ENCODE measurements around the gene SELENOH. TPM values are rescaled to one million over a fixed set of nuclear protein-coding genes. Genes with fewer than 3 reads are reported as not detected.
A peak's percentile ranks its signal among the peaks of the same experiment; 100 is the strongest.

The SELENOH gene
- total and polyA plus RNA-seq, 7 donors = 67.0 to 120 (median 87.1) TPM

- no peak for TF ChIP-seq CTCF (IDR thresholded peaks at IDR 0.05)
- ATAC-seq (peak in 2 of 4 donors; percentile 49 to 51), DNase-seq (no peak)
- peaks cover 20% of the 10 kb centered on the region for H3K4me1 ChIP-seq
- peaks cover 12 to 70% of the 10 kb centered on the region in 2 donors for H3K36me3 ChIP-seq (ENCODE audit: insufficient read depth in 1 of 2, low read depth in 1 of 2)
- peak overlapping the region; percentile 33 for H3K4me3 ChIP-seq
- peak overlapping the region; percentile 42 for H3K27ac ChIP-seq
- H3K9me3 ChIP-seq = no peaks in the 10 kb centered on the region
- intact Hi-C loops (cut with DNase I) = loop anchor here in 1 of 2 donors (10.0 kb wide), 1 partner anchor 48 kb away; the partner anchor contains the start of gene SELENOH
- no peaks in the 10 kb centered on the region for H3K27me3 ChIP-seq (ENCODE audit: insufficient read depth in 3 of 3, low read length in 2 of 3)
Observed at GRCh38 chr11:57792870-57793269, 51.6 kb downstream of the SELENOH start.

Other genes with a start within 250 kb of the SELENOH start
- gene SLC43A1, start 225.8 kb upstream of the SELENOH start, total RNA-seq = 10 to 100 TPM in 1 of 4 donors, 1 to 10 TPM in 3; 4.1 to 15.3 (median 7.1) TPM
- 10 to 100 TPM in 1 of 3 donors, 1 to 10 TPM in 2; 3.5 to 13.7 (median 7.5) TPM for gene SLC43A1, start 225.8 kb upstream of the SELENOH start, polyA plus RNA-seq
- 10 to 100 TPM; 55.0 to 90.0 (median 73.0) TPM for gene TIMM10, start 210.7 kb upstream of the SELENOH start, total RNA-seq
- gene TIMM10, start 210.7 kb upstream of the SELENOH start, polyA plus RNA-seq = 100 to 1,000 TPM in 2 of 3 donors, 10 to 100 TPM in 1; 97.7 to 149 (median 112) TPM
- 100 to 1,000 TPM in 1 of 4 donors, 10 to 100 TPM in 2, 1 to 10 TPM in 1; 7.6 to 118 (median 36.9) TPM for gene SMTNL1, start 203.9 kb upstream of the SELENOH start, total RNA-seq
- gene SMTNL1, start 203.9 kb upstream of the SELENOH start, polyA plus RNA-seq = 10 to 100 TPM in 2 of 3 donors, 1 to 10 TPM in 1; 6.7 to 19.7 (median 14.9) TPM
- 10 to 100 TPM in 3 of 4 donors, 1 to 10 TPM in 1; 6.8 to 24.7 (median 12.3) TPM for gene UBE2L6, start 173.8 kb upstream of the SELENOH start, total RNA-seq
- 1 to 10 TPM; 5.3 to 9.9 (median 9.1) TPM for gene UBE2L6, start 173.8 kb upstream of the SELENOH start, polyA plus RNA-seq
- 10 to 100 TPM; 65.1 to 97.3 (median 71.2) TPM for gene SERPING1, start 143.8 kb upstream of the SELENOH start, total RNA-seq
- gene SERPING1, start 143.8 kb upstream of the SELENOH start, polyA plus RNA-seq = 10 to 100 TPM; 42.6 to 77.2 (median 62.3) TPM
- gene YPEL4, start 91.6 kb upstream of the SELENOH start, total RNA-seq = under 1 TPM in 3 of 4 donors, not detected in 1; 0.21 to 0.90 (median 0.59) TPM
- under 1 TPM; 0.08 to 0.18 (median 0.11) TPM for gene YPEL4, start 91.6 kb upstream of the SELENOH start, polyA plus RNA-seq
- 10 to 100 TPM in 2 of 4 donors, 1 to 10 TPM in 2; 6.8 to 11.6 (median 9.2) TPM for gene CLP1, start 83.7 kb upstream of the SELENOH start, total RNA-seq
- 10 to 100 TPM in 2 of 3 donors, 1 to 10 TPM in 1; 9.6 to 16.9 (median 14.3) TPM for gene CLP1, start 83.7 kb upstream of the SELENOH start, polyA plus RNA-seq
- gene ZDHHC5, start 73.4 kb upstream of the SELENOH start, total RNA-seq = 10 to 100 TPM; 35.2 to 63.5 (median 53.3) TPM
- gene ZDHHC5, start 73.4 kb upstream of the SELENOH start, polyA plus RNA-seq = 10 to 100 TPM; 32.4 to 63.6 (median 58.0) TPM
- 10 to 100 TPM in 1 of 4 donors, 1 to 10 TPM in 3; 6.7 to 10.3 (median 7.4) TPM for gene MED19, start 29.3 kb upstream of the SELENOH start, total RNA-seq
- 10 to 100 TPM in 2 of 3 donors, 1 to 10 TPM in 1; 9.4 to 19.7 (median 13.9) TPM for gene MED19, start 29.3 kb upstream of the SELENOH start, polyA plus RNA-seq
- gene TMX2, start 28.9 kb upstream of the SELENOH start, total RNA-seq = 10 to 100 TPM; 31.5 to 69.7 (median 51.1) TPM
- gene TMX2, start 28.9 kb upstream of the SELENOH start, polyA plus RNA-seq = 100 to 1,000 TPM in 2 of 3 donors, 10 to 100 TPM in 1; 55.4 to 192 (median 110) TPM
- not detected for gene BTBD18, start 10.3 kb downstream of the SELENOH start, total RNA-seq
- under 1 TPM in 1 of 3 donors, not detected in 2; 0.03 TPM for gene BTBD18, start 10.3 kb downstream of the SELENOH start, polyA plus RNA-seq
- gene CTNND1, start 20.3 kb downstream of the SELENOH start, total RNA-seq = 10 to 100 TPM; 26.1 to 35.2 (median 30.1) TPM
- gene CTNND1, start 20.3 kb downstream of the SELENOH start, polyA plus RNA-seq = 10 to 100 TPM in 2 of 3 donors, 1 to 10 TPM in 1; 9.4 to 13.8 (median 13.7) TPM

Data from psoas muscle (tissue), 8 donors.